DMS153 (cell line): ENCODE data around the gene TOX2.

Experiments used
- DNase-seq: peaks from one replicate; lab custom pipeline; 2025; lab: John Stamatoyannopoulos, UW

Gene TOX2

DNA sequence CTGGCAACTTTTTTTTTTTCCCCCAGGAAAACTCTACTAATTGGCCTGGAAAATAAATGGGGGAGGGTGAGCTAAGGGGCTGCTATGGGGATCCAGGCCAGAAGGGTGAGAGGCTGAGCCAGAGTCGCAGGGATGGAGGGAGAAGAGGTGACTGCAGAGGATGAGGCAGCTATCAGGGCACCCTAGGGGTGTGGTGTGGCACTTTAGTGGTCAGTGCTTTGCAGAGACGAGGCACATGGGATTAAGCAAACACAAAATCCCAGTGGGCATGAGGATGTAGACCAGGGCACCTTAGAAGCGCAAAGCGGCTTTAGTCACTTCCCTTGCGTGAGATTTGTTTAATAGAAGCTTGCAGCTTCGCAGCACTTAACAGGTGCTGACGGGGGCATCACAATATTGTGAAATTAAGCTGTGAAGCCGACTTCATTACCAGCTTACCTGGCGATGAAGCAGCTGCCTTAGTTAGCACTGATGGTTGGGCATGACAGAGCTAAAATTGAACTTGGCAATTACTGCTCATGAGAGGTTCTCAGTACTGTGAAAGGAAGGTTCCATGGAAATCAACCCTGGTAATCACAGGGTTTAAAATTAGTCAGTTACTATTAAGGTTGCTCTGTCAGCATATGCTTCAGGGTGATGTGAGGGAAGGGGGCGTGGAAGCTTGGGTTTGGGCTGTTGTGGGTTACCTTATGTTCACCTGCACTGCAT lies 26.0 kb downstream of the TOX2 start:
- peak; percentile 80 for DNase-seq

DNA sequence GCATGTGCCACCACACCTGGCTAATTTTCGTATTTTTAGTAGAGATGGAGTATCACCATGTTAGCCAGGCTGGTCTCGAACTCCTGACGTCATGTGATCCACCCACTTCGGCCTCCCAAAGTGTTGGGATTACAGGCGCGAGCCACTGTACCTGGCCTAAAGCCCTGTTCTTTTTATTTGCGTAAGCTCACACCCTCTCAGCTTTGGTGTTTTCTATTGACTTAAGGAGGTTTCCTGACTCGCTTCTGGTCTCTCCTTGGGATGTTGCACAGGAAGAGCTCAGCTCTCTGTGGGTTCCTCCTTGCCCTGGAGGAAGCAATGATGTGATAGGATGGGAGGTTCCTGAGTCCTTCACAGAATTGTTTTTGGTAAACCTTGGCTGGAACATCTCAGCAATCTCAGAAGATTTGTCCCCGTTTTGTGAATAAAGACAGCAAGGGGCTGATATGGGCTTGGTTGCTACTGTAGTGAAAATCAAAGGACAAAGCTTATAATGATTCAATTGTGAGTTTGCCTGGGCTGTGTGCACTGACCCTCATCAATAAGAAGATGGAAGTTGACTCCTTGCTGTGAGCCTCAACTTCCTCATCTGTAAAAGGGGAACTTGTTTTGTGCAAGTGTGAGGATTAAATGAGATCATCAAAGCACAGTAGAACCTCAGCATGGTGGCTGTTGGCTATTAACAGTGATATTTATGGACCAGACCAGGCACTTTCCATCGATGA lies 27.0 kb downstream of the TOX2 start:
- DNase-seq: peak; percentile 78

DNA sequence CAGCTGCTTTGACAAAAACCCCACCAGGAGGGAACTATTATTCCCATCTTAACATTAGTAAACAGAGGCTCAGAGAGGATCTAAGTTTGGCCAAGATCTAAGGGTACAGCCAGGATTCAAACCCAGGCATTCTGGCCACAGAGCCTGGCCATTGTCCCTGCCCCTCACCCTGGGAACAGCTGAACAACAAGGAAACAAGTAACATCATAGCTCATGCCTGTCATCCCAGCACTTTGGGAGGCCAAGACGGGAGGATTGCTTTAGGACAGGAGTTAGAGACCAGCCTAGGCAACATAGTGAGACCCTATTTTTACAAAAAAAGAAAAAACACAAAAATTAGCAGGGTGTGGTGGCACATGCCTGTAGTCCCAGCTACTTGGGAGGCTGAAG lies 27.5 kb downstream of the TOX2 start:
- DNase-seq: no peak

DNA sequence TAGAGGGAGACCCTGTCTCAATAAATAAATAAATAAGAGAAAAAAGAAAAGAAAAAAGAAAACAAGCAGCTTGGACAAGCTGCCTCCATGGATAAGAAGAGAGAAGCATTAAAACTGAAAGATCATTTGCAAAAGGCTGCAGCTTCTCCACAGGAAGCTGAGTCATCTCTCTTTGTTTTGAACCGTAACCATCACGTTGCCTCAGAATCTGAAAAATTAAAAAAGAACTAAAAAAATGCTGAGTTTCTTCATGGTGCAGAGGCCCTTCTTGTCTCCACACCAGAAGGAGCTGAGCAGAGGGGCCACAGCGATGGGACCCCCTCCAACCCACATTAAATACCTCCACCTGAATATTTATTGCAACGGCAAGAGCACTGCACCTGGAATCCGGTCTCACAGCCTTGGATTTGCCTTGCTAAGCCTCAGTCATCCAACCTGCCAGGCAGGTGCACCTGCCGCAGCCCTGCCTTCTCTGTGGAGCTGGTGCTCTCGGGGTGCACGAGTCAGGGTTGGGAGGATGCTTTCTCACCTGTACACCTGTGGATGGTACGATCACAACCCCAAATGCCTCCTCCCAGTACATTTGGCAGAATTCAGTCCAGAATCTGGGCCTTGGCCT lies 28.1 kb downstream of the TOX2 start:
- peak; percentile 66 for DNase-seq

DNA sequence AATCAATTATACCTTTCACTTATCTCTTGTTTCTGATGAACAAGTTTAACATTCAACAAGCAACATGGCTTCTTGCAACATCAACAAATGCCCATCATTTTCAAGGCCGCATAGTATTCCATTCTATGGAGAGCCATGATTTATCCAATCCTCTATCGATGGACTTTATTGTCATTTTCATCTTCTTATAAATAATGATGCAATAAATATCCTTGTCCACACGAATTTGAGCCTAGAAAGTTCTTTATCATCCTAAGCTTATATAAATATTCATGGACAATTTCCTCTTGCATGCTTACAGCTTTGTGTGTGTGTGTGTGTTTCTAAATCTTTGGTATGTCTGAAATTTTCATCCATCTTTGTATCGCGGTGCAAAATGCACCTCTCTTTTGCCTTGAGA lies 29.1 kb downstream of the TOX2 start:
- no peak for DNase-seq

DNA sequence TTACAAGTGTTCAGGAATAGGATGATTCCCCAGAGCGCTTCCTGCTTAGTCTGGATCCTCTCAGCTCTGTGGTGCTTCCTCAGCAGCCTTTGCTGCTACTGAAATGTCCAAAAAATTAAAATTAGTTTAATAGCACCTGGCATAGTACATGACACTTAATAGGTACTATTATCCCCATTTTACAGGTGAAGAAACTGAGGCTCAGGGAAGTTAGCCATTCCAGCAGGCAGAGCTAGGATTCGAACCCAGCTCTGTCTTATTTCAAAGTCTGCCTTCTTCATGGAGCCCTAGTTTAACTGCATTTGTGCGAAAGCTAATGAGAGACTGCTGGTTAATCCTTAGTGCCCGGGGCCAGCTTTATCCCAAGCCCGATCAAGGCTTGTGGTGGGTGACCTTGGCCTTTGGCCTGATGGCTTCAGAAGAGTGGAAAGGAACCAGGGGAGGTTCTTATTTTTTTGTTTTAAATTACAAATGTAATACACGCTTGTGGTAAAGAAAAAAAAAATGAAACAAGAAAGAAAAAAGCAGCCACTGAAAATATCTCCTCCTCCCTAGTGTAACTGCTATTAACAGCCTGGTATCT lies 30.1 kb downstream of the TOX2 start:
- DNase-seq: no peak

DNA sequence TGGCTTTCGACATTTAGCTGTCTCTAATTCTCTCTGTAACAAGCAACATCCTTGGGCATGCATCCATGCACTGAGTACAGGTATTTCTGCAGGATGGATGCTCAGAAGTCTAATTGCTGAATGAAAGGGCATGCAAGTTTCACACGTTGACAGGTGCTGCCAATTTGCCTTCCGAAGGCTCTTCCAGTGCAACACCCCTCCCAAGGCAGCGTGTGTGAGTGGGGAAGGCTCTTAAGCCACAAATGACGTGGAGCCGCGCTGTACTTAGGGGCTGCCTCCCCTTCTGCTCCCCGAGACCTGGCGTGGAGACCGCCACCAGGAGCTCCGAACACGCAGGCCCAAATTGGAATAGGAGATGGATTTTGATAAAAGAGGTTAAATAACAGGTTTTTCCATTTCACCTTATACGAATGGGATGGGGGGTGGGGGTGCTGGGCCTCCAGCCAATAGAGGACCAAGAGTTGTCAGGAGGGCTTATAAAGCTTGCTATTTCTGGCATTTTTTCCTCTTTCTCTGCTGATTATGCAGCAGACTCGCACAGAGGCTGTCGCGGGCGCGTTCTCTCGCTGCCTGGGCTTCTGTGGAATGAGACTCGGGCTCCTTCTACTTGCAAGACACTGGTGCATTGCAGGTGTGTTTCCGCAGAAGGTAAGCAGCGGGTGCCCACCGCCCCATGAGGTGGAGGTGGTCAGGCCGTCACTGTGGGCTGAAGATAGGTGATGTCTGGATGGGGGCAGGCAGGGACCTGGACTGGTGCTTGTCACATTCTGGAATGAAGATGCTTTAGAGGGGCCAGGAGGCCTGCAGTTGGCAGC lies 30.9 kb downstream of the TOX2 start:
- DNase-seq: no peak

DNA sequence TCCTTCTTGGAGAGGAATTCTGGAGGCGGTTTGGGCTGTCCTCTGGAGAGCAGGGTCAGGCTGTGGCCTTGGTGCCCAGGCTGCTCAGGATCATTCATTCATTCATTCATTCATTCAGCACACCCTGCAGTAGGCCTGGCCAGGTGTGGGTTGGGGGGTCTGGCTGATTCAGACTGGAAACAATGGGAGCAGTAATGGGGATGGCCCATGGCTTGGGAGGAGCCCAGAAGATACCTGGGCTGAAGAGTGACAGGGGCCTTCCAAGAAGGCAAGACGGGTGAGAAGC lies 31.5 kb downstream of the TOX2 start:
- no peak for DNase-seq

DNA sequence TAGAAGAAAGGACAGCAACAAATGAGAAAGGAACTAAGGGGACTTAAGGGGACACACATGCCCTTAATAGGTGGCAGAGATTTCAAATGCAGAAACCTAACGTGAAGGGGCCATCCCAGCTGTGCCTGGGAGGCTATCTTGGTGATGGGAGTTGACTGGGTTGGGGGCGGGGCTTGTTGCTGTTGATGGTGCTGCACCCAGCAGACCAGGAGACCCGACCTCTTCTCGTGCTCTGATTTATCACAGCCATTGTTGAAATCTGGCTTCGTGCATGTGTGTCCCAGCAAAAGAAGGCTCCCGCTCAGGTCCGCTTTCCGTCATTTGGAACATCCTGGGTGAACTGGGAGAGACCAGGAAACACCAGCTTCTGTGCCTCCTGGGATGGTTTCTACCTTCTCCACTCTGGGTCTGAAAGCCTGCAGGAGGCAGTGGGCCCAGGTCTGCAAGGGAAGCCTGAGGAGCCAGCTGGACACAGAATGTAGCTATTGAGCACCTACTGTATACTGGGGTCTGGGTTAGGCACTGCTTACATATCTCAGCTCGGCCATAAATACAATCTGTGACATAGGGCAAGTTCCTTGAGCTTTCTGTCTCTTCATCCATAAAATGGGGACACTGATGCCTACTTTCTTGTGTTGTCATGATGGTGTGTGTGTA lies 32.1 kb downstream of the TOX2 start:
- no peak for DNase-seq

DNA sequence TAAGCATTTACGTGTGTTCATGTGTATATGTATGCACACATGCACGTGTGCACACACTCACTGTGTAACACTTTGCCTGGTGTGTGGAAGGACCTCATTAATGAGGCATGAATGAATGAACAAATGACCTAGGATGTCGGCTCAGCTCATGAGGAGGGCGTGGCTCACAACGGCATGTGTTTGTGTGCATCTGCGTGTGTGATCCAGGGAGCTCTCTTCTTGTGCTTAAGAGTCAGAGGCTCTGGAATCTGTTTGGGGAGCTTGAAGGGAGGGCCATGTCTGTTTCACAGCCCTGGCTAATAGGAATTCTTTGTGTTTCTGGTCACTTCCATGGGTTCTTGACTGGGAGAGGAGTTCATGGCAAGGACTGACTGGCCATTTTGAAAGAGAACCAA lies 32.7 kb downstream of the TOX2 start:
- peak; percentile 14 for DNase-seq

DNA sequence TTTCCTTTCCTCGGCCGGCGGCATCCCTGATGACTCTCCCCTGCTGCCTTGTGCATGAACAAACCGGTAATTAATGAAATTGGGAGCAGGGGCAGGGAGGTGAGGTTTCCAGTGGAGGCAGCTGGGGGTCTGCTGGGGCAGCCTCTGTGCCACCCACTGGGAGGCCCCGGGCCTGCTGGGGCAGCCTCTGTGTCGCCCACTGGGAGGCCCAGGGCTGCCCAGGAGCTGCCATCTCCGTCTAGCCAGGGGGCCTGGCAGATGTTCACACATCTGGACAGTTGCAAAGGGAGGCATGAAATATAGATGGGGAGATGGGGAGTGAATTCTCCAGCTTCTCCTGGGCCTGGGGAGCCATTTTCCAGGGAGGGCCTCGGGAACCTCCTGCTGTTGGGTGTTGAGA lies 33.8 kb downstream of the TOX2 start:
- no peak for DNase-seq

DNA sequence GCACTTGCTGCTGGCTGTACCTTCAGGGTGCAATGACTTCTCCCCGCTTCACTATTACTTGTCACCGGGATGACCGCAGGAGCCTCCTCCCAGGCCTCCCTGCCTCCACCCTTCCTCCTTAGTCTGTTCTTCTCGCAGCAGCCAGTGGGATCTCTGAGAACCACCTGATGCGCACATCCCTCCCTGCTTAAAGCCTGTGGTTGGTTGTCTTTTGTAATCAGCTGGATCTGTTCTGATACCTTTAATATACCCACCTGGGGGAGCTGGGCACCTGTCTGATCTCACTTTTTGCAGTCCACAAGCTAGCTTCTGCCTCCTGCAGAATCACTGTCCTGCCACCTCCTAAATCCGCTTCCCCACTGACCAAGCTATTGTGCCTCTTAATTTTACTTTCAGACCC lies 34.6 kb downstream of the TOX2 start:
- DNase-seq: no peak

DNA sequence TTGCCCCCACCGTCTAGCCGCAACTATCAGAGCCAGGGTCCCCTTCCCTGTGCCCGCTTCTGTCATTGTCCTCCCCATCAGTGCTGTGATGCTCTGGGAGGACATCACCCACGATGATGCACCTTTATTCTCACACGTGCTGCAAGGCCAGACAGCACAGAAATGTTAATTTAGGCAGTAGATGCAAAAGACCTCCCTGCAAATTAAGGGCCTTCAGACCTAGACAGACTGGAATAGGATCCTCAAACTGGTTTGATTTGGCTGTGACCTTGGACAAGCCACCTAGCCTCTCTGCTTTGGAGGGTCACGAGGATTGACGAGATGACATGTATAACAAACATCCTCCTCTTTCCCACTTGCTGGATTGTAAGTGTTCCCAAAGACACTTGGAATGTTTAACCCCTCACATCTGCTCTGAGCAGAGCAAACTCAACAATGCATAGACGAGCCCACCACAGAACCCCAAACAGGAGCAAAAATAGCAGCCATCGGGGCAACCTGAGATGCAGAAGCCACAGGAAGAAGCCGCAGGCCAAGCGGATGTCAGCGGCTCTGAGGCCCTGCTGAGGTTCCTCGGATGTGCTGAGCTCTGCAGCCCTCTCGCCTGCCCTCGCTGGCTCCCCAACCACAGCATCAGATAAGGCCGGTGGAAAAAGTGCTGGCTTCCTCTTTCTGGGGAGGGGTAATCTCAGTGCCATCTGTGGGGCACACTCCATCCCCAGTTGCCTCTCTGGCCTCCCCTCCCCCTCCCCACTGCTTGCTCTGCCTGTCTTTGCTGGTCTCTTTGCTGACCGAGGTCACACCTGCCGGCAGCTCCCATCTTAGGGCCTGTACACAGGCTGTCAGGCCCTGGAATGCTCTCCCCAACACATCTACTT lies 35.3 kb downstream of the TOX2 start:
- no peak for DNase-seq

DNA sequence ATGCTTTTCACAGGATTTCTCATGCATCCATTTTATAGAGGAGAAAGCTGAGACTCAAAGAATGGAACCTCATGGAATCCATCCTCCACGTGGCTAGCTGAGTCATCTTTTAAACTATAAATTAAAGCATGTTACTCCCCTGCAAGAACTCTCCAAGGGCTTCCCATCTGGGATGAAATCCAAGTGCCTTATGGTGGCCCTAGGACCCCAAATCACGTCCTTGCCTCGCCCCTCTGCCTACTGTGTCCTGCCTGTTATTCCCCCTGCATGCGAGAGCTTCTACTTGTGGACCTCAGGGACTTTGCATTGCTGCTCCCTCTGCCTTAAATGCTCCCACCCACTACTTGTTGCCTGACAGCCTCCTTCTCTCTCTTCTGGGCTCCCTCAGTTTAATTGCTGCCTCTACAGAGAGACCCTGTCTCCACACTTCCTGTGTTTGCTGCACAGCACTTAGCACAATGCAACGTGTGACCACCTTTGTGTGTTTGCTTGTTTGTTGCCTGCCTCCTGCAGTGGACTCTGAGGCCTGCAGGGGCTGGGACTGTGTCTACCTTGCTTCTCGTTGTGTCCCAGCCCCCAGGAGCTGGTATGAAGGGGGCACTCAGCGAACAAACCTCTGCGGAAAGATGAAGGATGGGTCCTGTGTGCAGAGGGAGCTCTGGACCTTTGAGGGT lies 39.4 kb downstream of the TOX2 start:
- DNase-seq: no peak

DNA sequence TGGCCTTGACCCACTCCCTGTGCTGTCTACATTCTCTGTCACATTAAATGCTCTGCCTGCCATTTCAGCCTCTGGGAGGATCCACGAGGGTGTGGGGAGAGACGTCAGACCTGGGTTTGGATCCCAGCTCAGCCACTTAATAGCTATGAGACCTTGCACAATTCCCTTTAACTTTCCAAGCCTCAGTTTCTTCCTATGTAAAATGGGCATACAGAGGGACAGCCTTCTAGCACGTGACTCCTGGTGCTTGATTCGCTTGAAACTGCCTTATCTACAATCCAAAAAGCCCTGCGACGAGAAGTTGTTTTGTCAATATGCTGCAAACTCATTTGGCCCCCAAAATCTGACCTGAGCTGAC lies 40.0 kb downstream of the TOX2 start:
- DNase-seq: no peak

DNA sequence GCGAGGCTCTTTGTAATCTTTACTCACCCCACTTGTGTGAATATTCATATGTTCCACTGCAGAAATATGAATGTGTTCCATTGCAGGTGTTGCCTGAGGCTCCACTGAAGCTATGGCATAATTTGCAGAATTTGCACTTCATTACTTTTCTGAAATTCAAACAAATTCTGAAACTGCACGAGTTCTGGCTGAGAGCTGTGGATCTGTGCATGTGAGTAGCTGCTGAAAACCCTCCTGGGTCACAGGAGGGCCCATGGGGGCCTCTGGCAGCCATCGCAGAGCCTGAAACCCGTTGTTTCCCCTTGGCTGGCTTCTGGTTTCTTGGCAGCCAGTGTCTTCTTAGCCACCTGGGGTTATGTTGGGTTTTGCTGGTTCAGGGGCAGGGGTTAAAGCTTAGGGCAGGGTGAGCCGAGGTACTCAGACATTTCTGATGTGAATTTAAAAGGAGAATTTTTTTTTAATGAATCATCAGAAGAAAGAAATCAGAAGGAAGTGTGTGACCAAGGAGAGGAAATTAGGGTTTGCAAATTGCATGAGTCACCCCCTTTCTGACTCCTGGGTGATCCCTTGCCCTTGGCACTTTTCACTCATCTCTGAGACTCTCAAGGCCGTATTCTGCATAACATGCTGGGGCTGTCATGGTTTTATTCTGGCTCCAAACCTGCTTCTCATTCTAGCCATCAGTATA lies 40.6 kb downstream of the TOX2 start:
- no peak for DNase-seq

DNA sequence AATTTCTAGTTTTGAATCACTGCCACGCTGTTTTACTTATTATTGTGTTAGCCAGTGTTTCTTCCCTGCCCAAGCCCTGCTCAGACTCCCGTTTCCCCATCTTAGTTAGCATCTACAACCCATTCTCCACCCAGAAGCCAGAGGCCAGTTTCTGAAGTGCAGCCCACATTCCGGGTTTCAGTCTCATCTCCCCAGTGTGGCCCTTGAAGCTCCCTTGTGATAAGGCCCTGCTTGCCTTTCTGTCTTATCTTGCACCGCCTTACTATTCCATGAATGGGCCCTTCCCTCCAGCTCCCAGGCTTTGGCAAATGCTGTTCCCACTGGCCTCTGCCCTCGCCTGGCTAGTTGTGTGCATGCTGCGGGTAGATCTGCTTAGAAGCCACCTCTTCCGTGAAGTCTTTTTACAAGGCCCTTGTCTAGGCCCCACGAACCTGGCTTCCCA lies 41.1 kb downstream of the TOX2 start:
- DNase-seq: no peak

DNA sequence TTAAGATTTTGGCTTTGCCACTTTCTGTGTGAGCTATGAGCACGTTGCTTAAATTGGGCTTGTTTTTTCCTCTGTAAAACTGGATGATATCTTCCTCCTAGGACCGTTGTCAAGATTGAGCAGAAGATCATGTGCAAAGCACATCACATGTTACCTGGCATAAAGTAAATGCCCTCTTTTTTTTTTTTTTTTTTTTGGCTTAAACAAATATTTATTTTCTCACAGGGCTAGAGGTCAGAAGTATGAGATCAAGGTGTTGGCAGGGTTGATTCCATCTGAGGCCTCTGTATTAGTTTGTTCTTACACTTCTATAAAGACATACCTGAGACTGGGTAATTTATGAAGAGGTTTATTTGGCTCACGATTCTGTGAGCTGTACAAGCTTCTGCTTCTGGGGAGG lies 42.7 kb downstream of the TOX2 start:
- peak; percentile 30 for DNase-seq

DNA sequence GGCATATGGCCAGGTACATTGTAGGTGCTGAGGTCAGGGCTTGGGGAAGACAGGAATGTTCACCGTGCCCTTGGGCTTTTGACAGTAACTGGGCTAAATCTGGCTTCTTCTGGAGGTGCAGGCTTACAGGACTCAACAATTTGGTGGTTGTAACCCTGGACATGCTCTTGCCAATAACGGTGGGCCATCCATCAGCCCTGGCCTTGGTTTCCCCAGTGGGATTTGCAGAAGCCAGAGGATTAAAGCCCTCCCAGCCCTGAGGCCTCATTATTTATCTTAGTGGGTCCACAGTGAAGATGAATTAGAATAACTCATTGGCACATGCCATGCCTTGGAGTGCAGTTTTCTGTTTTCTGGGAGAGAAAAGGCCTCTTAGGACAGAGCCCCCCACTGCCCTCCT lies 44.0 kb downstream of the TOX2 start:
- DNase-seq: no peak
